Heart right ventricle (tissue), 16 donors: ENCODE measurements around the gene POU5F2. TPM values are rescaled to one million over a fixed set of nuclear protein-coding genes. Genes with fewer than 3 reads are reported as not detected.

Source experiments
- ATAC-seq, 8 donors: fragments of 200-7000 bp; cut with Tn5 transposase; one replicate each; pipeline ENCODE4 v1.9.1; 2020; ENCODE audit warnings: mild to moderate bottlenecking in 8 of 8, moderate library complexity in 8 of 8, moderate number of reproducible peaks in 1 of 8
- DNase-seq, 2 donors: peaks; one replicate each; pipeline ENCODE4 v3.0.0-alpha.2; 2020
- H3K27ac ChIP-seq, 10 donors: fragments of 200-600 bp; sonication (generic) in 2 of 10; one replicate each; pipeline versions ENCODE4 v1.5.0 to v1.8.0; 2020 to 2022; ENCODE audit warnings: mild to moderate bottlenecking in 3 of 10
- H3K27me3 ChIP-seq, 7 donors: fragments of 200-600 bp; one replicate each; pipeline ENCODE4 v1.8.0; 2021 to 2022; ENCODE audit warnings: mild to moderate bottlenecking in 2 of 7
- H3K36me3 ChIP-seq, 9 donors: fragments of 200-600 bp; sonication (generic) in 1 of 9; one replicate each; pipeline versions ENCODE4 v1.5.0 to v1.8.0; 2020 to 2022; ENCODE audit warnings: mild to moderate bottlenecking in 2 of 9
- H3K4me1 ChIP-seq, 9 donors: fragments of 200-600 bp; sonication (generic) in 1 of 9; one replicate each; pipeline versions ENCODE4 v1.5.0 to v1.8.0; 2020 to 2022; ENCODE audit warnings: mild to moderate bottlenecking in 4 of 9
- H3K4me3 ChIP-seq, 10 donors: fragments of 200-600 bp; sonication (generic) in 2 of 10; one replicate each; pipeline versions ENCODE4 v1.5.0 to v1.8.0; 2020 to 2022; ENCODE audit warnings: mild to moderate bottlenecking in 7 of 10, moderate library complexity in 2 of 10
- H3K9me3 ChIP-seq, 11 donors: fragments of 200-600 bp in 10 of 11; sonication (generic) in 2 of 11; one replicate each; pipeline versions ENCODE4 v1.5.0 to v1.8.0; 2013 to 2022; ENCODE audit warnings: mild to moderate bottlenecking in 2 of 11, control low read depth in 1 of 11, moderate library complexity in 1 of 11
- WGBS, 2 donors: extraction: QIAGEN DNeasy Blood & Tissue Kit; methylation state at CpG; one replicate each; pipeline ENCODE4 v1.1.7; 2013; ENCODE audit warnings: inconsistent platforms in 1 of 2; 5-methylcytosine and 5-hydroxymethylcytosine counted together
- intact Hi-C, 10 donors: fragments of 100-400 bp; cut with DNase I; formaldehyde crosslinking; loops; one replicate each; pipeline versions ENCODE4 v1.11.1 to v1.14.2; 2022
- polyA plus RNA-seq, 2 donors: library from polyadenylated mRNA; stranded (reverse); fragments of 200-250 nt; gene quantifications; one replicate each; pipeline ENCODE4 v1.2.3, GENCODE V29; 2013
- total RNA-seq, 10 donors: library from RNA; stranded (reverse); fragmentation: NEBNext Ultra II Directional in 3 of 10; extraction: Animal tissue kit (Norgen Biotek cat#: 25700) in 3 of 10; gene quantifications; one replicate each; pipeline versions ENCODE4 v1.2.1 to v1.2.4, GENCODE V29; 2021 to 2023
- TF ChIP-seq, protein P1 (sequence below), 9 donors: fragments of 200-600 bp; sonication (generic) in 2 of 9; IDR thresholded peaks; one replicate each; pipeline versions ENCODE4 v1.5.0 to v1.8.0; 2021 to 2022; ENCODE audit warnings: antibody characterized with exemption in 9 of 9, mild to moderate bottlenecking in 5 of 9, moderate library complexity in 1 of 9
- donor health status: Arrhythmogenic right ventricular cardiomyopathy.
- donor health status: ischemic (EF 13 %, LVEDD 7.1; RV severe dilation, severe dysfunction).
- donor health status: healthy with polysubstance abuse.
- donor health status: DM: no; HTN: yes; CAD: no.
- donor health status: DM: no; HTN: no; CAD: no.
- donor health status: ischemic (EF 25% LVEDD 6.9; RV normal size, moderate dysfunction).
- donor health status: ischemic (EF 25% LVEDD 5.7; RV mildly dilated, moderate dysfunction).
- donor health status: healthy.
- donor health status: DM: yes; HTN: yes; CAD: no.
- donor health status: Ischemic cardiomyopathy.
- donor health status: ischemic (EF 35%, LVEDD 5.7; RV mildly dilated, moderate dysfunction).
- donor health status: nonischemic (EF 11% LVEDD 7.7; RV severe dilation, severe dysfunction).
- donor health status: DM: yes; HTN: yes; CAD: no.
- donor health status: PGD.
- donor health status: ischemic (EF 29% LVEDD 5.4; RV normal size, mild dysfunction).
- donor health status: nonischemic (EF 23%, LVEDD 6.1; RV moderate dilation, normal function).

Gene POU5F2
- total and polyA plus RNA-seq, 12 donors = 0.01 to 0.51 (median 0.31) TPM

DNA sequence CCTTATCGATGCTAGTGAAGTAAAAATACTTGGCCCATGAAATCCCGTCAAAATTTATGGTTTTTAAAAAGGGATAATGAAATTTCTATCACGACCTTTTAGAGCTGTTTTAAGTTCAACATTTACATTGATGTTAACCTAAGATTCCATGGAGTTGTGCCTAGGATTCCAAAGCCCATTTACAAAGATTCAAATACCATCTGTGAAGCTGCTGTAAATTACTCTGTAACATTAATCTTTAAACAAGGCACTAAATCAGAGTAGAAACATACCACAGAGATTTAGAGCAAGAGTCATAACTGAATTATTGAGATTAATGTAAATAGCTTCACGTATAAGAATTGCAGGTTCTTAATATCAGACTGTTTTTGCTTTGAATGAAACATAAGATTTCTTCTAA, 17.7 kb downstream of the POU5F2 start:
- no peaks in the 10 kb centered on the region for H3K27me3 ChIP-seq
- H3K9me3 ChIP-seq = no peaks in the 10 kb centered on the region
- 88 to 89% methylated on average over 4 of the region's 4 CpGs for WGBS, 2 donors
- H3K4me1 ChIP-seq = peaks cover 0 to 6% (median 0%) of the 10 kb centered on the region in 9 donors
- no peak overlapping the region for H3K4me3 ChIP-seq
- H3K27ac ChIP-seq = no peak overlapping the region
- no peak for ATAC-seq
- TF ChIP-seq, protein P1, sequence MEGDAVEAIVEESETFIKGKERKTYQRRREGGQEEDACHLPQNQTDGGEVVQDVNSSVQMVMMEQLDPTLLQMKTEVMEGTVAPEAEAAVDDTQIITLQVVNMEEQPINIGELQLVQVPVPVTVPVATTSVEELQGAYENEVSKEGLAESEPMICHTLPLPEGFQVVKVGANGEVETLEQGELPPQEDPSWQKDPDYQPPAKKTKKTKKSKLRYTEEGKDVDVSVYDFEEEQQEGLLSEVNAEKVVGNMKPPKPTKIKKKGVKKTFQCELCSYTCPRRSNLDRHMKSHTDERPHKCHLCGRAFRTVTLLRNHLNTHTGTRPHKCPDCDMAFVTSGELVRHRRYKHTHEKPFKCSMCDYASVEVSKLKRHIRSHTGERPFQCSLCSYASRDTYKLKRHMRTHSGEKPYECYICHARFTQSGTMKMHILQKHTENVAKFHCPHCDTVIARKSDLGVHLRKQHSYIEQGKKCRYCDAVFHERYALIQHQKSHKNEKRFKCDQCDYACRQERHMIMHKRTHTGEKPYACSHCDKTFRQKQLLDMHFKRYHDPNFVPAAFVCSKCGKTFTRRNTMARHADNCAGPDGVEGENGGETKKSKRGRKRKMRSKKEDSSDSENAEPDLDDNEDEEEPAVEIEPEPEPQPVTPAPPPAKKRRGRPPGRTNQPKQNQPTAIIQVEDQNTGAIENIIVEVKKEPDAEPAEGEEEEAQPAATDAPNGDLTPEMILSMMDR (IDR thresholded peaks at IDR 0.05) = no peak
- intact Hi-C loops = no loop called here
- H3K36me3 ChIP-seq = no peaks in the 10 kb centered on the region
- no peak for DNase-seq

DNA sequence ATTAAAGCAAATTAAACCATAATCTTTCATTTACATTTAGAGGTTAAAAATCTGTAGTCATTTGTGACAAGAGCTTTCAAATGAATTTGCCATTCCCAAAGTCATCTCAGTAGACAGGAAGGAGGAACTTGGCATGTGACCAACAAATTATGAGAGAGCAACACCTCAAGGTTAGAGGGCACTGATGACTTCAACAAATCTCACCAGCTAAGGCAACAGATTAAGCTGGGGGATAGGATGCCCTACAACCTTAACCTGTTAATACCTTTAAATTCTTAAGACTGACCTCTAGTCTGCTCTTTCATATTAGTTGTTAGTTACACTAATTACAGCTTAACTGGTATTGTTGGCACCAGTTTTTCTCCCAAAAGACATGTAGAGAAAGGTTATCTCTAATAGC, 18.4 kb downstream of the POU5F2 start:
- TF ChIP-seq, protein P1 (IDR thresholded peaks at IDR 0.05) = no peak
- H3K27ac ChIP-seq = no peak overlapping the region
- H3K4me3 ChIP-seq = no peak overlapping the region
- H3K36me3 ChIP-seq = no peaks in the 10 kb centered on the region
- no peaks in the 10 kb centered on the region for H3K9me3 ChIP-seq
- no peaks in the 10 kb centered on the region for H3K27me3 ChIP-seq
- DNase-seq (no peak), ATAC-seq (no peak)
- intact Hi-C loops = no loop called here
- peaks cover 0 to 6% (median 0%) of the 10 kb centered on the region in 9 donors for H3K4me1 ChIP-seq

DNA sequence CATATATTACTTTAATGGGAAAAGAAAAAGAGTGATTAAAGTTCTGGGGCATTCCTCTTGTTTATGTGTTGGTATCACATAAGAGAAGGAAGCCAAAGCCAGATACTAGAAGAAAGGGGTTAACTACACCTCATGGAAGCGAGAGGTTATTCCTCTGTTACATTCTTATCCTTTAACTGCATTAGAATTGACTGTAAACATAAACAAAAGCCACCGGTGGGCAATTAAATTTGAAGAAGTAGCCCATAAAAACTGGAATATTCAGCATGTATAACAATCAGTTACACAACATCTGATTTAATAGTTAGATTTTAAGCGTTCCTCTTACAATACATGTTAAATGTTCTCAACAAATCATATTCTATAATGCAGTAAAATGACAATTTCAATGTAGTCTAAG, 18.8 kb downstream of the POU5F2 start:
- intact Hi-C loops = no loop called here
- Histone ChIP-seq H3K27ac (no peak overlapping the region), H3K27me3 (no peaks in the 10 kb centered on the region), H3K4me1 (peaks cover 0 to 6% (median 0%) of the 10 kb centered on the region in 9 donors), H3K4me3 (no peak overlapping the region), H3K36me3 (no peaks in the 10 kb centered on the region), H3K9me3 (no peaks in the 10 kb centered on the region)
- ATAC-seq (no peak), DNase-seq (no peak)
- TF ChIP-seq, protein P1 (IDR thresholded peaks at IDR 0.05) = no peak
- 67 to 70% methylated on average over 3 of the region's 3 CpGs for WGBS, 2 donors

DNA sequence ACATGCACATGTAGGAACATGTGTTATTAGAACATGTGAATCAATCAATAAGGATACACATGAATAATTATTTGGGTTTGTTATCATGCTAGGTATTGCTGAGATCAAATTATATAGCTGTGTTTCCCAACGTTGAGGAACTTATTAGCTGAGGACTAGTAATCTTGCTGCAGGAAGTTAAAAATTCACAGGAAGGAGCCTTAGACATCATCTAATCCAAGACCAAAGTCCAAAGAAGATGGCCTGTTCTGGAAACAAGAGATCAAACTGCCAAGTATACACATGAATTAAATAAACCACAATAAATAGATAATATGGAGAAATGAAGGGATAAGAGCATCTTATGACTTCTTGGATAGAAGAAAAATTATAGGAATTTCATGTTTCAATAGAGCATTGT, 19.9 kb downstream of the POU5F2 start:
- Histone ChIP-seq H3K27ac (no peak overlapping the region), H3K27me3 (no peaks in the 10 kb centered on the region), H3K4me1 (peaks cover 0 to 6% (median 0%) of the 10 kb centered on the region in 9 donors), H3K36me3 (no peaks in the 10 kb centered on the region), H3K9me3 (no peaks in the 10 kb centered on the region), H3K4me3 (no peak overlapping the region)
- WGBS, 2 donors = 42 to 43% methylated on average over 1 of the region's 1 CpG
- DNase-seq = no peak
- TF ChIP-seq, protein P1 (IDR thresholded peaks at IDR 0.05) = no peak
- ATAC-seq = no peak
- intact Hi-C loops = no loop called here
